Measurements from ENCODE around the gene GJC2.

Gene GJC2

DNA sequence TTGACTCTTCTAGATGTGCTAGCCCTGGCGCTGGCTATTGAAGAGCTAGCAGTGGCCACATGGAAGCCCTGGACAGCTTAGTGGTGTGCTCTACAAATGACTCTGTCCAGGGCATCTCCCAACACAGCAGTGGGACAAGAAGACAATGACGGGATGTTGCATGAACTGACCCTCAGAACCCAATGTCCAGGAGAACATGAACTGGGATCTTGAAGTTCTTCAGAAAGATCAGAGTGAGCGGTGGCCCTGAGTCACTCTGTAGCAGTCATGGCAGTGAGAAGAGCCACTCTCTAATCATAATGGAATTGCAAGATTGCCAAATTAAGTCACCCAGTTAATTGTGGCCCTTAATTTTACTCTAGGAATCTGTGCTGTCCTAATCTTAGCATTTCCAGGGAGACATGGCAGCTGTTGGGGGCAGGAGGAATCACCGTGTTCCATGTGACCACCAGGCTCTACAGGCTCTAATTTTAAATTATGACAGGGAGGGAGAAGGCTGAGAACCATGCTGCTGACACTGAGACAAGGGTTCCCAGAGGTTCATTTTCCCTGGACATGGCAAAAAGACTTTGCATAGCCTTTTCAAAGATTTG lies 47.9 kb downstream of the GJC2 start:
- DNase-seq, result no peak

DNA sequence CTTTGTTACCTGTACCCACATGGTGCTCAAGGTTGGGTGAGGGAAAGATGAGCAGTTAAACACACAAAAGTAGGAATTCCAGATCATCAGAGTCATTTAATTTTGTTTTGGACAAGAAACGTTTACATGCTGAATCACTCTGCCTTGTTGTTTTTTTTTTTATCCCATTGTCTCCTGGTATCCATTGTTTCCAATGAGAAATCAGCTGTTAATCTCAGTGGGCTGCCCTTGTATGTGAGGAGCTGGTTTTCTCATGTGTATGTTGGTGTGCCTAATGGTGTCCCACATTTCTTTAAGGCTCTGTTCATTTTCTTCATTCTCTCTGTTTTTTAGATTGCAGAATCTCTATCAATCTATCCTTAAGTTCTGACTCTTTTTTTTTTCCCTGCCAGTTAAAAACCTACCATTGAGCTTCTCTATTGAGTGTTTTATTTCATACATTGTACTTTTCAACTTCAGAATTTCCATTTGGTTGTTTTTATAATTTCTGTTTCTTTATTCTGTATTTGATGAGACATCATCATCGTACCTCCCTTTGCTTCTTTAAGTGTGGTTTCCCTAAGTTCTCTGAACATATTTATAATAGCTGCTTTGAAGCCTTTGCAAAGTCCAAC lies 49.4 kb downstream of the GJC2 start:
- DNase-seq, result no peak

GRCh38 chr1:228204958-228205357 lies 55.2 kb downstream of the GJC2 start:
- no peak for DNase-seq

DNA sequence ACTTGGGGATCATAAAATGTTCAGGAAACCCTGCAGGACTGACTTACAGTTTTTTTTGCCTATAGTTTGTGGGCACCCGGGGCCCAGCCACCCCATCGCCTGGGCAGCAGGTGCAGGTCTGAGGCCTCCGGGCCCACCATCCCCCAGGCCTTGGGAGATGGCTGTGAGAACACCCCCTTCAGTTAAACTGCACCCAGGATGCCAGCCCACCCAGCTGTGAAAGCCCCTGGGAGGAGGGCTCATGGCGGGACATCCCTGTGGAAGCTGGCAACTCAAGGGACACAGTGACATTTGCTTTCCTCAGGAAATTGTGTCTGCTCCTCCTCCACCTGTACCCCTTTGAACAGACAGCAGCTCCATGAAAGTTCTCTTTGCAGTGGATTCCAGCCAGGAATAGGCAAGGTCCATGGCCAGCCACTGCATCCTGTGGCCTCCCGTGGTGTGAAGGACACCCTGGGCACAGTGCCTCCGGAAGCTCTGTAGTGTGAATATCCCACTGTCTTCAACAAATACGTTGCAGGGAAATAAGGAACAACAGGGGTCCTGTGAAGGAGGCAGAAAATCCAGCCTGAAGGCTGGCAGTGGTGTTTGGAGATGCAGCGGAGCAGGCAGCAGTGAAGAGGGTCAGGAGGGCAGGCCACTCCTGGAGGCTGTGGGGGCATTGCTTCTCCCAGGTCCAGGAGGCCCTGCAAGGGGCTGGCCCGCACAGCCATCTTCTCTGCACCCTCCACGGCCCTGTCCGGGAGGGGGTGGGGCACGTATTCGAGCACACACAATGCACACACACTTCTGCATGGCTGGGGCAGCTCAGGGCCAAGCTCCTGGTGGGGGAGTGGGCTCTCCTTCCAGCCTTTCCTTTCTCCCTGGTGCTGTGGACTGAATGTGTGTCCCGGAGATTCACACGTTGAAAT lies 56.1 kb downstream of the GJC2 start:
- DNase-seq, result no peak

GRCh38 chr1:228206582-228207351 lies 57.0 kb downstream of the GJC2 start:
- DNase-seq, result no peak

GRCh38 chr1:228207381-228207810 lies 57.7 kb downstream of the GJC2 start:
- DNase-seq, result no peak

DNA sequence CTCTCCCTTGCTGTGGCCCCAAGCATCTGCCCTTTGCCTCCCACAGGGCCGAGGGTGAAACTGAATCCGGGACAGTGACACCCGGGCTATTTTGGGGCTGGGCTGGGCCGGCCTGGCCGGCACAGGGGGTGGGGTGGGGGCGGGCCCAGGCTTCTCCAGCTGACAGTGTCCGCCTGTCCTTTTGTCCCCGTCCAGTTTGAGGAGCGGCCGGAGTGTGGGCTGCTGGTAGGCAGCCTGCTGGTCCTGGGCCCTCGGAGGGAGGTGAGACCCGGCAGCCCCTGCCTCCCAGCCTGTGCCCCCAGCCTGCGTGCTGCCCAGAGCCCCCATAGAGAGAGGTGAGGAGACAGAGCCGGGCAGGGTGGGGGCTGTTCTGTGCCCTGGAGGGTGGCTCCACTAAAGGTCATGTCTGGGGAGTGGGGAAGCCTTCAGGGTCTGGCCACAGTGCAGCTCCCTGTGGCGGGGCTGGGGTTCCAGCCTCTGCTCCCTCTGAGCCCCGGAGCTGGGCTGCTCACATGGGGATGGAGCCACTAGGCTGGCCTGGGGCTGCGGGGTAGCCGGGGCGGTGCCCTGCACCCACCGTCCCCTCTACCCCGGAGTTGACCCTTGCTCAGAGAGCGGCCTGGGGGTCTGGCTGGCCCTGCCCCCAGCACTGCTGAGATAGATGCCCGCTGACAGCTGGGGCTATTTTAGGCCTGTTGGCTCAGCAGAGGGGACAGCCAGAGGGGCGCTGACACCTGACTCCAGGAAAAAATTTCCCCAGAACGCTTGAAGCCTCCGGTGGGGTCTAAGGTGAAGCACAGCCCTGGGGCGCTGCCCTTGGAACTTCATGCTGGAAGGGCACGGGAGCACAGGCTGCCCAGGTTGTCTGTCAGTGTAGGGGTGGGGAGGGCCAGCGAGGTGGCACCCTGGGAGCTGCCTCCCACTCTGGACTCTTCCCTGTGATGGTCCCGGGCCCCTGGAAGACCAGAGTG lies 58.4 kb downstream of the GJC2 start, which contains the start of gene OBSCN:
OBSCN (plus strand) TSS at position 194 of the 971 bp plus-strand sequence. CDS start 3,740 bp downstream, outside the sequence.
- DNase-seq, result no peak

DNA sequence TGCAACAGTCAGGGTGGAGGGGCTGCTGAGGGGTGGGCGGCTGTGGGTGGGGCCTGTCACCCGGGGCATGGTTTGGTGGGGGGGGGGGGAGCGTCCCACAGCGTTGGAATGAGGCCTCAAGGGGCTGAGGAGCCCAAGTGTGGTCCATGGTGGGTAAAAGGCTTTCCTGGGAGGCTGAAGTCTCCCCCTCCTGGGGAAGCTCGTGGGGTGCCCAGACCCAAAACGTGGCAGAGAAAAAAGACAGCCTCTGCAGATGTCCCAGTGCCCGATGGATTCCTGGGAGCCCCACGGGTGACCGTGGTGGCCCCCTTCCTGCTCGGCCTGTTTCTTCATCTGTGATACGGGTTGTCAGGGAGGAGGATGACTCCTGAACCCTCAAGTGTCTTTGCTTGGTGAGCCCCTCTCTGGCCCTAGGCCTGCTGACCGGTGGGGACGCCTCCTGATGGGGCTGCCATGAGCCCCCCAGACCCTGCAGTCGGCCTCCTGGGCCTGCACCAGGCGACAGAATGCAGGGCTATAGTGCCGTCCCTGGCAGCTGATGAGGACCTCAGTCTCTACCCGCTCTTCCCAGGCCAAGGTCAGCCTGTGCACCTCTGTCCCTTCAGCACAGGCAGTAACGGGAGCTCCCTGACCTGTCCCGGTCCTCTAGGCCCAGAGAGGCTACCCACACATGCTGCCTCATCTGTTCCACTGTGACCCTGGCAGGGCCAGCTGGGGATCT lies 59.3 kb downstream of the GJC2 start:
- DNase-seq, result no peak

All from NCI-H510A (cell line).